HuH-7.5 (cell line): ENCODE data around the gene MLKL.

Source experiments
- DNase-seq: peaks from one replicate; pipeline ENCODE4 v3.0.0; 2011; ENCODE audit warnings: low spot score

MLKL gene

GRCh38 chr16:74650966-74651567 lies 49.6 kb downstream of the MLKL start:
- no peak for DNase-seq

- no peak for DNase-seq
Measured at GRCh38 chr16:74649839-74650504, 50.7 kb downstream of the MLKL start.

- DNase-seq = no peak
Measured at GRCh38 chr16:74641969-74642368, 58.7 kb downstream of the MLKL start.

GRCh38 chr16:74637742-74638453 lies 62.8 kb downstream of the MLKL start:
- no peak for DNase-seq

- DNase-seq = no peak
Measured at GRCh38 chr16:74635303-74635702, 65.4 kb downstream of the MLKL start.

- no peak for DNase-seq
Measured at GRCh38 chr16:74633686-74634085, 67.0 kb downstream of the MLKL start.

- DNase-seq = no peak
Measured at GRCh38 chr16:74627506-74628220, 73.0 kb downstream of the MLKL start.

- no peak for DNase-seq
Measured at GRCh38 chr16:74626741-74627416, 73.8 kb downstream of the MLKL start.

- no peak for DNase-seq
Measured at GRCh38 chr16:74625500-74626350, 74.9 kb downstream of the MLKL start.

GRCh38 chr16:74623839-74624235 lies 76.8 kb downstream of the MLKL start:
- DNase-seq = no peak

GRCh38 chr16:74623214-74623838 lies 77.3 kb downstream of the MLKL start:
- no peak for DNase-seq

- no peak for DNase-seq
Measured at GRCh38 chr16:74622005-74622404, 78.7 kb downstream of the MLKL start.
